ENCODE data around the gene BCOR.

BCOR gene

GRCh38 chrX:40130207-40130606, 32.4 kb upstream of the BCOR start:
- H2AFZ ChIP-seq (ENCODE audit: low read depth, low read length): no peak overlapping the region
- no peaks in the 10 kb centered on the region for H3K9me3 ChIP-seq (ENCODE audit: insufficient read depth, low read length, severe bottlenecking)
- TF ChIP-seq CTCF (IDR thresholded peaks at IDR 0.05; ENCODE audit: borderline replicate concordance, extremely low read depth, low read length, poor library complexity, severe bottlenecking) (no peak), EZH2 (IDR thresholded peaks at IDR 0.05; ENCODE audit: borderline replicate concordance, low read depth, low read length, severe bottlenecking) (no peak)
- H3K36me3 ChIP-seq (ENCODE audit: insufficient read depth, low read length): no peaks in the 10 kb centered on the region
- H3K4me2 ChIP-seq (ENCODE audit: insufficient read depth, low read length): no peak overlapping the region
- H3K4me1 ChIP-seq (ENCODE audit: insufficient read depth, low read length): peaks cover 19% of the 10 kb centered on the region
- no peak overlapping the region for H3K4me3 ChIP-seq (ENCODE audit: low read depth in 1 of 2, low read length in 2 of 2)
- H3K27ac ChIP-seq (ENCODE audit: low read length): no peak overlapping the region
- H3K9ac ChIP-seq (ENCODE audit: low read depth, low read length): no peak overlapping the region
- DNase-seq (no peak), ATAC-seq (ENCODE audit: insufficient read depth, low read depth) (no peak)
- 0 out of 2 replicates have a peak, but pooled peaks cover 7% of the 10 kb centered on the region for H4K20me1 ChIP-seq (ENCODE audit: insufficient read depth, low read length)
- H3K27me3 ChIP-seq (ENCODE audit: insufficient read depth, low read length, poor library complexity): no peaks in the 10 kb centered on the region
- H3K79me2 ChIP-seq (ENCODE audit: insufficient read depth, low read length): peaks cover 47% of the 10 kb centered on the region

GRCh38 chrX:40127052-40127451, 29.3 kb upstream of the BCOR start:
- H3K27ac ChIP-seq (ENCODE audit: low read length): peak overlapping the region; percentile 96
- TF ChIP-seq CTCF (IDR thresholded peaks at IDR 0.05; ENCODE audit: borderline replicate concordance, extremely low read depth, low read length, poor library complexity, severe bottlenecking) (peak; percentile 8), EZH2 (IDR thresholded peaks at IDR 0.05; ENCODE audit: borderline replicate concordance, low read depth, low read length, severe bottlenecking) (no peak)
- no peak overlapping the region for H3K4me3 ChIP-seq (ENCODE audit: low read depth in 1 of 2, low read length in 2 of 2)
- ATAC-seq (ENCODE audit: insufficient read depth, low read depth): peak; percentile 97
- H3K36me3 ChIP-seq (ENCODE audit: insufficient read depth, low read length): no peaks in the 10 kb centered on the region
- peak overlapping the region; percentile 35 for H3K4me2 ChIP-seq (ENCODE audit: insufficient read depth, low read length)
- H3K27me3 ChIP-seq (ENCODE audit: insufficient read depth, low read length, poor library complexity): no peaks in the 10 kb centered on the region
- H3K9ac ChIP-seq (ENCODE audit: low read depth, low read length): peak overlapping the region; percentile 41; the same call in 1 of the 2 replicates
- H3K9me3 ChIP-seq (ENCODE audit: insufficient read depth, low read length, severe bottlenecking): no peaks in the 10 kb centered on the region
- H3K79me2 ChIP-seq (ENCODE audit: insufficient read depth, low read length): peaks cover 51% of the 10 kb centered on the region
- peaks cover 19% of the 10 kb centered on the region for H3K4me1 ChIP-seq (ENCODE audit: insufficient read depth, low read length)
- peak; percentile 88 for DNase-seq
- H4K20me1 ChIP-seq (ENCODE audit: insufficient read depth, low read length): no peaks in the 10 kb centered on the region
- H2AFZ ChIP-seq (ENCODE audit: low read depth, low read length): peak overlapping the region; percentile 41; the same call in 1 of the 2 replicates

- H3K9ac ChIP-seq (ENCODE audit: low read depth, low read length): no peak overlapping the region
- no peak for DNase-seq
- no peak overlapping the region for H3K4me3 ChIP-seq (ENCODE audit: low read depth in 1 of 2, low read length in 2 of 2)
- H3K4me2 ChIP-seq (ENCODE audit: insufficient read depth, low read length): no peak overlapping the region
- peaks cover 48% of the 10 kb centered on the region; the same call in 1 of the 2 replicates for H3K79me2 ChIP-seq (ENCODE audit: insufficient read depth, low read length)
- TF ChIP-seq EZH2 (IDR thresholded peaks at IDR 0.05; ENCODE audit: borderline replicate concordance, low read depth, low read length, severe bottlenecking) (no peak), CTCF (IDR thresholded peaks at IDR 0.05; ENCODE audit: borderline replicate concordance, extremely low read depth, low read length, poor library complexity, severe bottlenecking) (no peak)
- H3K36me3 ChIP-seq (ENCODE audit: insufficient read depth, low read length): no peaks in the 10 kb centered on the region
- ATAC-seq (ENCODE audit: insufficient read depth, low read depth): no peak
- no peaks in the 10 kb centered on the region for H3K9me3 ChIP-seq (ENCODE audit: insufficient read depth, low read length, severe bottlenecking)
- H3K27me3 ChIP-seq (ENCODE audit: insufficient read depth, low read length, poor library complexity): no peaks in the 10 kb centered on the region
- no peak overlapping the region for H2AFZ ChIP-seq (ENCODE audit: low read depth, low read length)
- H3K27ac ChIP-seq (ENCODE audit: low read length): no peak overlapping the region
- no peaks in the 10 kb centered on the region for H4K20me1 ChIP-seq (ENCODE audit: insufficient read depth, low read length)
- peaks cover 13% of the 10 kb centered on the region for H3K4me1 ChIP-seq (ENCODE audit: insufficient read depth, low read length)
Measured at GRCh38 chrX:40122487-40122886, 24.7 kb upstream of the BCOR start.

Measured in DND-41 (cell line).